GM12873 (cell line): Measurements from ENCODE around the gene C17orf58.

Experiments
- CTCF ChIP-seq: IDR thresholded peaks from 2 replicates; pipeline ENCODE4 v1.5.1; 2012; ENCODE audit warnings: low read depth, mild to moderate bottlenecking, moderate library complexity, low read length, control low read depth; ENCODE audit not compliant: insufficient read depth; ENCODE audit errors: missing control alignments

C17orf58 gene

GRCh38 chr17:67982034-67982640, 14.1 kb downstream of the C17orf58 start:
- no peak for TF ChIP-seq CTCF

- no peak for TF ChIP-seq CTCF
Observed at GRCh38 chr17:67980456-67980855, 15.8 kb downstream of the C17orf58 start.

- TF ChIP-seq CTCF = no peak
Observed at GRCh38 chr17:67974598-67975066, 21.6 kb downstream of the C17orf58 start.

GRCh38 chr17:67974185-67974584, 22.1 kb downstream of the C17orf58 start:
- no peak for TF ChIP-seq CTCF

GRCh38 chr17:67970783-67971182, 25.5 kb downstream of the C17orf58 start:
- TF ChIP-seq CTCF = no peak

GRCh38 chr17:67963145-67963572, 33.1 kb downstream of the C17orf58 start:
- peak; percentile 56 for TF ChIP-seq CTCF

GRCh38 chr17:67959510-67959909, 36.8 kb downstream of the C17orf58 start:
- TF ChIP-seq CTCF = no peak
